HG03521 (cell line): ENCODE results near the gene GORASP2.

Experiments used
- ATAC-seq: cut with Tn5 transposase; IDR thresholded peaks from one replicate; pipeline ENCODE4 v1.9.1; 2021; ENCODE audit warnings: mild to moderate bottlenecking, moderate library complexity; ENCODE audit not compliant: unreplicated experiment

GORASP2 gene

DNA sequence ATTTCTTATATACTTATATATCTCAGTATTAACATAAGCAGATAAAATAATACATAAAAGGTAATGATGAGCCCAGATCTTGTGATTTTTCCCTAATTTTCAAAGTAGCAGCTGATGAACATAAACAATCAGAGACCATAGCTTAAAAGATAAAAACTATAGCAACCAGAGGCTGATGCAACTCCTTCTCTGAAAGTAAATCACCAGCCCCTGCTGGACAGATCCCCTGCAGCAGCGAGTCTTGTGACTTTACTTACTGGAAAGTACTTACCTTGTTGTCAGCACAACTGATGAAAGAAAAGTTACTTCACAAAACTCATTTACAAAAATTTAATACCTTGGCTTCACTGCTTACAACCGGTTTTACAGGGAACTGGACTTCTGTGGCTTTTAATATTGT lies 67.3 kb downstream of the GORASP2 start:
- ATAC-seq = no peak

DNA sequence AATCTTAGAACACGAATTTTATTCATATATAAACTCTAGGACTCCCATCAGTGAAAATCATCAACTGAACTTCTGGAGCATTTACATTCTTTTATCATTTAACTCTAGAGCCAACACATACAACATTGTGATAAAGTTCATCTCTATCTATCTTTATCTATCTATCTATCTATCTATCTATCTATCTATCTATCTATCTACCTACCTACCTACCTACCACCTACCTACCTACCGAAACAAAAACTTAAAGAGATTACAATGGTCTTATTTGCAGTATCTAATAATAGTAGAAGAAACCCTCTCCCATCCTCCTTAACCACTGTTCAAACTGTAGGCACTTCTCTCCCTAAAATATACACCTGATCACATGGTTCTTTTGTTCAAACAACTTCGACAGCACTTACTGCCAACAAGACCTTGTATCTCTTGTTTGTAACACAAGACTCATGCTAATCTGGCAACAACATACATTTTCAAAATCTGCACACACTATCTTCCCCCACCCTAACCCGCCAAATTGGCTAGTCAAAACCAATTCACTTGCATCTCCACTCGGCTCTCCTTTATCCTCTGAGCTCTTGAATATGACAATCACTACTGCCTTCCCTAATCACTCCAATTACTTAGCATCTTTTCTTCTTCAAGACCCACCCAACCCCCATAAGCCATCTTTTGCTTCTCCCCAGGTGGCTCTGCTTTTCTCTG lies 69.0 kb downstream of the GORASP2 start:
- ATAC-seq = no peak

DNA sequence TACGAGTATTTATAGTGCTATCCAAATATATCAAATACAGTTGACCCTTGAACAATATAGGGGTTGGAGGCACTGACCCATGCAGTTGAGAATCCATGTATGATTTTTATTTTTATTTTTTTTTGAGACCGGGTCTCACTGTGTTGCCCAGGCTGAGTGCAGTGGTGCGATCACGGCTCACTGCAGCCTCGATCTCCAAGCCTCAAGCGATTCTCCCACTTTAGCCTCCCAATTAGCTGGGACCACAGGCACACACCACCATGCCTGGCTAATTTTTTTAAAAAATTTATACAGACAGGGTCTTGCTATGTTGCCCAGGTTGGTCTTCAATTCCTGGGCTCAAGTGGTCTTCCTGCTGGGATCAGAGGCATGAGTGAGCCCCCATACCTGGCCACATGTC lies 70.6 kb downstream of the GORASP2 start:
- ATAC-seq = no peak

DNA sequence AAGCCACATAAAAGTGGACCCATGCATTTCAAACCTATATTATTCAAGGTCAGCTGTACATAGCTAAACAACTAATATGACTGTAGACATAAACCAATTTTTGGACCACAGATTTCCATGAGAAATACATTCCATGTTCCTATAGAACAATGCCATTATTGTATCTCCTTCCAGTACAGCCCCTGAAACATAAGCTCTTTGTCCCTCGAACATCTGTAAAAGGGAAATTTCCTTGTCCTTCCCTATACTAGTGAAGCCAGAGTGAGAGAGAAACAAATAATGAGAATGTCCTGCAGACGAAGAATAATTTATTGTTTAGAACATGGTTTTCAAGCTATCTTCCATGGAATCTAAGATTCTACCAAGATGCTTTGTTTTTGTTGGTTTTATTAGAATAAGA lies 75.3 kb downstream of the GORASP2 start:
- no peak for ATAC-seq

DNA sequence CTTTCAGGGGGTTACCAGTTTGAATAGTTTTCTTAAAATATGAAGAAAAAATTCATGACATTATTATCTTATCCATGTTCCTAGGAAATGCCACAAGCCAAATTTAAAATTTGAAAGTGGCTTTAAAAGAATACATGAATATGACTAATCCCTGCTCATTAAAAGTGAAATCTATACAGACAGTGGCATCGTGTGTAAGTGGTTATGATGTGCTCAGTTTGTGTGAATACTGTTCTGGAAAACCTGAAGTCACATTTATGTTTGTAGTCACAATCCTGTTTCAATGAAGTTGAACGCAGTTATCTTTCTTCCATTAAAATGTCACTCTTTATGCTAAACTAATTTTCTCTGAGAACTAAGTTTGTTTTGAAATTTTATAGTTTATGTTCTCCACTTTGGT lies 75.8 kb downstream of the GORASP2 start:
- ATAC-seq = no peak

DNA sequence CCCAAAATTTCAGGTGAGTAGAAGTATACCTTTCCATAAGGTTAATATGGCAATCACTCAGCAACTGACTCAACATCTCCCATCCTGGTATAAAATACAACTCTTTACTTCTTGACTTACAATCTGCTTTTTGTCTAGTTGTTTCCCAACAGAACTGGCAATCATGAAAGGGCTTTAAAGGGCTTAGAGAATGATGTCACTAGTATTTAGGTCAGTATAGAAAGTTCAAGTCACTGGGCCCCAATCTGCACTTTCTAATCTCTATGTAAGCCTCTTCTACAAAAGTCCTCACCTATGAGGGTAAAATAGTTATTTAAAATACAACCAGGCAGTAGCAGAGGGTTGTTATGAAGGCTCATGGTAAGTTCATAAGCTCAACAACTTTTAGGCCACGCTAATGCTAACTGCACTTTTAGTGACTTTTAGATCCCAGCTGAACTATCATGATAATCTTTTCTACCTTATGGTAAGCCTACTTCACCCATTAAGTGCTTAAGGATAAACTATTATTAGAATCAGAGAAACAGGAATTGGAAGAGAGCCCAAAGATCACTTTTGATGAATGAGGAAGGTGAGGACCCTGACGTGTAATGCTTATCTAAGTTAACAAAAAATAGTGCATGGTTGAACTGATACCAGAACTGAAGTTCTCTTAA lies 79.6 kb downstream of the GORASP2 start:
- ATAC-seq = no peak

DNA sequence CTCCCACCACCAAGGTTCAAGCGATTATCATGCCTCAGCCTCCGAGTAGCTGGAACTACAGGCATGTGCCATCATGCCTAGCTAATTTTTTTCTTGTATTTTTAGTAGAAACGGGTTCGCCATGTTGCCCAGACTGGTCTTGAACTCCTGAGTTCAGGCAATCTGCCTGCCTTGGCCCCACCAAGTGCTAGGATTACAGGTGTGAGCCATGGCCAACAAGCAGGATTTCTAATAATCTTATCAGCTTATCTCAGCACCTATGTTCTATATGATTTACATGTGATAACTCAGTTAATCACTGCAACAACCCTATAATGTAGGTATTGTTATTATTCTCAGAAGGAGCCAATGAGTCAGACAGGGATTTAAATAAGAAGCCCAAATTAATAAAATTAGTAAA lies 80.3 kb downstream of the GORASP2 start:
- ATAC-seq = no peak

DNA sequence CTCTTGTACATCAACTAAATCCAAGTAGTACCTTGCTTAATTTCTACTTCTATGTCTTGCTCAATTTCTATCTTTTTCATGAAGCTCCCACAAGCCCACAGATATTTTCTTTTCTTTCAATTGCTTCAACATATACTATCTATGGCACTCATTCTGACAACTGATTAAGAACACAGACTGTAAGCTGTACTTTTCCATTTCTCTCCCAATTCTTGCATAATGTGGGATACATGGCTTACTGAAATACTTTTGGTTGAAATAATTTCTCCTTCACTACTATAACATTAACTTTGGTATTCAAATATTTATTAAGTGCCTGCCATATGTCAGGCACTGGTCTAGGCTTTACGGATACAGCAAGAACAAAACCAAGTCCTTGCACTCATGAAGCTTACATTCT lies 84.8 kb downstream of the GORASP2 start:
- no peak for ATAC-seq

DNA sequence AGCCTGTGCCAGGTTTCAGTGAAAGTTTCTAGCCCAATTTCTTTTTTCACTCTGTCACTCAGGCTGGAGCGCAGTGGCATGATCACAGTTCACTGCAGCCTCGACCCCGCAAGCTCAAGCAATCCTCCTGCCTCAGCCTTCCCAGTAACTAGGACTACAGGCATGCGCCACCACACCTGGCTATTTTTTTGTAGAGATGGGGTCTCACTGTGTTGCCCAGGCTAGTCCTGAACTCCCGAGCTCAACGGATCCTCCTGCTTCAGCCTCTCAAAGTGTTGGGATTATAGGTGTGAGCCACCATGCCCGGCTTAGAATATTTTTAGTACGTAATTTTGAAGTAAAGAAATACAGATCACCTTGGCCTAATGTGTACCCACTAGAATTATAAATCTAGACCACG lies 87.1 kb downstream of the GORASP2 start:
- ATAC-seq = no peak
